GM19395 (cell line): Measurements from ENCODE around the gene RIN3.

Experiments used
- ATAC-seq: cut with Tn5 transposase; IDR thresholded peaks from one replicate; pipeline ENCODE4 v1.9.1; 2021; ENCODE audit warnings: mild to moderate bottlenecking, moderate library complexity; ENCODE audit not compliant: unreplicated experiment

The RIN3 gene

GRCh38 chr14:92513204-92513965 lies at the start of gene RIN3:
RIN3 (plus strand) TSS chr14:92513781; CDS start chr14:92513933, 152 bp downstream.
- peak; percentile 69 for ATAC-seq

GRCh38 chr14:92464156-92464555 lies 49.4 kb upstream of the RIN3 start:
- ATAC-seq: no peak

- no peak for ATAC-seq
Observed at GRCh38 chr14:92464716-92465115, 48.9 kb upstream of the RIN3 start.

GRCh38 chr14:92465353-92466055 lies 48.1 kb upstream of the RIN3 start:
- no peak for ATAC-seq

- ATAC-seq: no peak
Observed at GRCh38 chr14:92466059-92466458, 47.5 kb upstream of the RIN3 start.

- no peak for ATAC-seq
Observed at GRCh38 chr14:92469515-92469914, 44.1 kb upstream of the RIN3 start.

- no peak for ATAC-seq
Observed at GRCh38 chr14:92470215-92470614, 43.4 kb upstream of the RIN3 start.

- no peak for ATAC-seq
Observed at GRCh38 chr14:92470811-92471210, 42.8 kb upstream of the RIN3 start.

GRCh38 chr14:92471919-92472318 lies 41.7 kb upstream of the RIN3 start:
- ATAC-seq: no peak

- ATAC-seq: no peak
Observed at GRCh38 chr14:92472860-92473259, 40.7 kb upstream of the RIN3 start.

- no peak for ATAC-seq
Observed at GRCh38 chr14:92473261-92473968, 40.2 kb upstream of the RIN3 start.

- ATAC-seq: no peak
Observed at GRCh38 chr14:92473969-92474535, 39.5 kb upstream of the RIN3 start.

GRCh38 chr14:92475037-92475436 lies 38.5 kb upstream of the RIN3 start:
- no peak for ATAC-seq

GRCh38 chr14:92475451-92476187 lies 38.0 kb upstream of the RIN3 start:
- ATAC-seq: no peak

GRCh38 chr14:92480856-92481255 lies 32.7 kb upstream of the RIN3 start:
- ATAC-seq: no peak

- ATAC-seq: no peak
Observed at GRCh38 chr14:92481386-92481785, 32.2 kb upstream of the RIN3 start.

GRCh38 chr14:92481811-92482555 lies 31.6 kb upstream of the RIN3 start:
- no peak for ATAC-seq

GRCh38 chr14:92482621-92483319 lies 30.8 kb upstream of the RIN3 start:
- no peak for ATAC-seq

GRCh38 chr14:92484132-92484823 lies 29.3 kb upstream of the RIN3 start:
- no peak for ATAC-seq
